ENCODE results near the gene IP6K1. TPM values are rescaled to one million over a fixed set of nuclear protein-coding genes. Genes with fewer than 3 reads are reported as not detected.

Gene IP6K1
- total and polyA plus RNA-seq, 10 of the 15 experiments (the other 5 are each of a cell fraction or from before 2014, with no cell fraction given): 1.3 to 30.6 (median 18.2) TPM

DNA sequence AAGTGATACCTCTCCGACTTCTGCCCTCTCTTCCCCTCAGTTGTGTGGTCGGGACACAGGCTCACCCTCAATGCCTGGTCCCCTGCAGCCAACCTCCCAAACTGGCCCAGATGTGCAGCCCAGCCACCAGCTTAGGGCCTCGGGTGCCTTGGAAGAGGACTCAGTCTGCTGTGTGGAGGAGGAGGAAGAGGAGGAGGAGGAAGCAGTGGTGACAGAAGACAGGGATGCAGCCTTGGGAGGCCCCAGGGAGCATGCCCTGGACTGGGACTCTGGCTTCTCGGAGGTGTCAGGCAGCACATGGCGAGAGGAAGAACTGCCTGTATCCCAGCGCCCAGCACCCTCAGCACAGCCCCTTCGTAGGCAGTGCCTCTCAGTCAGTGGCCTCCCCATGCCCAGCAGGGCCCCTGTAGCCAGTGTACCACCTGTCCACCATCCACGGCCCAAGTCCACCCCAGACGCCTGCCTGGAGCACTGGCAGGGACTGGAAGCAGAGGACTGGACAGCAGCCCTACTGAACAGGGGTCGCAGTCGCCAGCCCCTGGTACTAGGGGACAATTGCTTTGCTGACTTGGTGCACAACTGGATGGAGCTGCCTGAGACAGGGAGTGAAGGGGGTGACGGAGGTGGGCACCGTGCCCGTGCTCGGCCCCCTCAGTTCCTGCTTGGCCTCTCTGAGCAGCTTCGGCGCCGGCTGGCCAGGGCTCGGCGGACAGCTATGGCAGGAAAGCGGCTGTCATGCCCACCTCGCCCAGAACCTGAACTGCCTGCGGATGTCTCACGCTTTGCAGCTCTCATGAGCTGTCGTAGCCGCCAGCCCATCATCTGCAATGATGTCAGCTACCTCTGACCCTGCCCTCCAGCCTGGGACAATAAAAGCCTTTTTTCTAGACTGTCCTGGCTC lies 18.0 kb upstream of the IP6K1 start:
- ATAC-seq: no peak
- Histone ChIP-seq H3K27ac (ENCODE audit: control insufficient read depth, insufficient read depth) (no peak overlapping the region), H3K4me2 (ENCODE audit: control insufficient read depth, insufficient read depth) (peak overlapping the region; percentile 94), H3K4me3 (peak overlapping the region; percentile 98), H3K36me3 (ENCODE audit: control insufficient read depth in 2 of 2, insufficient read depth in 2 of 2, low read length in 1 of 2) (peaks cover 0 to 2% of the 10 kb centered on the region in 2 experiments; a peak in 1 of 4 replicates), H3K27me3 (replicated peaks in 1 of 2; ENCODE audit: control insufficient read depth in 2 of 2, insufficient read depth in 2 of 2, low read length in 1 of 2) (no peaks in the 10 kb centered on the region; a peak in 1 of 4 replicates), H3K9me3 (replicated peaks; ENCODE audit: control insufficient read depth, insufficient read depth, low read length) (no peaks in the 10 kb centered on the region), H3K4me1 (ENCODE audit: control insufficient read depth, insufficient read depth, low read length) (peaks cover 43% of the 10 kb centered on the region), H3K79me2 (ENCODE audit: control insufficient read depth, insufficient read depth, low read length) (no peaks in the 10 kb centered on the region; the same call in 1 of the 2 replicates), H2AFZ (ENCODE audit: control insufficient read depth, low read depth, low read length) (no peak overlapping the region), H3K9ac (ENCODE audit: control insufficient read depth, insufficient read depth, low read length) (no peak overlapping the region), H4K20me1 (ENCODE audit: control insufficient read depth, insufficient read depth) (no peaks in the 10 kb centered on the region)
- BruUV-seq (replicated peaks): no TSS peak
- FAIRE-seq: no peak
- DNase-seq (ENCODE audit: low read depth, low spot score): no peak
- 63% methylated on average over 26 of the region's 26 CpGs for WGBS (ENCODE audit: insufficient coverage, insufficient replicate concordance, low lambda C conversion rate, missing lambda C conversion rate)
- CTCF ChIA-PET: interaction anchor here (0.6 to 12.0 kb wide), 10 partner anchors 12 to 219 kb away, joined by 3 to 327 read pairs (median 6); partner anchors contain the start of genes MON1A, MST1R and UBA7
- SMC1A ChIA-PET (ENCODE audit: uncharacterized antibody, unreplicated experiment): interaction anchor here (1.1 to 9.4 kb wide), 9 partner anchors 9 to 125 kb away, joined by 4 to 146 read pairs (median 4); partner anchors contain the start of genes MON1A and UBA7
- in situ Hi-C loops (cut with MboI): loop anchor here (5.0 kb wide), 1 partner anchor 103 kb away; no protein-coding TSS in a partner anchor
- RAD21 ChIA-PET (ENCODE audit: unreplicated experiment): interaction anchor here (0.9 to 8.0 kb wide), 16 partner anchors 9 to 265 kb away, joined by 3 to 182 read pairs (median 4); partner anchors contain the start of genes AMIGO3, IP6K1, MON1A and MST1R
- POLR2A ChIA-PET: interaction anchor here (0.8 to 2.7 kb wide), 12 partner anchors 8 to 424 kb away, joined by 3 to 21 read pairs (median 7); partner anchors contain the start of genes IP6K1 and UBA7
- intact Hi-C loops (cut with micrococcal nuclease; ENCODE audit: unreplicated experiment): no loop called here
- TF ChIP-seq NFXL1 (IDR thresholded peaks at IDR 0.05; ENCODE audit: borderline replicate concordance): no peak
- no peak for TF ChIP-seq RELB (IDR thresholded peaks at IDR 0.05; ENCODE audit: low read depth)
- TF ChIP-seq, protein P1, sequence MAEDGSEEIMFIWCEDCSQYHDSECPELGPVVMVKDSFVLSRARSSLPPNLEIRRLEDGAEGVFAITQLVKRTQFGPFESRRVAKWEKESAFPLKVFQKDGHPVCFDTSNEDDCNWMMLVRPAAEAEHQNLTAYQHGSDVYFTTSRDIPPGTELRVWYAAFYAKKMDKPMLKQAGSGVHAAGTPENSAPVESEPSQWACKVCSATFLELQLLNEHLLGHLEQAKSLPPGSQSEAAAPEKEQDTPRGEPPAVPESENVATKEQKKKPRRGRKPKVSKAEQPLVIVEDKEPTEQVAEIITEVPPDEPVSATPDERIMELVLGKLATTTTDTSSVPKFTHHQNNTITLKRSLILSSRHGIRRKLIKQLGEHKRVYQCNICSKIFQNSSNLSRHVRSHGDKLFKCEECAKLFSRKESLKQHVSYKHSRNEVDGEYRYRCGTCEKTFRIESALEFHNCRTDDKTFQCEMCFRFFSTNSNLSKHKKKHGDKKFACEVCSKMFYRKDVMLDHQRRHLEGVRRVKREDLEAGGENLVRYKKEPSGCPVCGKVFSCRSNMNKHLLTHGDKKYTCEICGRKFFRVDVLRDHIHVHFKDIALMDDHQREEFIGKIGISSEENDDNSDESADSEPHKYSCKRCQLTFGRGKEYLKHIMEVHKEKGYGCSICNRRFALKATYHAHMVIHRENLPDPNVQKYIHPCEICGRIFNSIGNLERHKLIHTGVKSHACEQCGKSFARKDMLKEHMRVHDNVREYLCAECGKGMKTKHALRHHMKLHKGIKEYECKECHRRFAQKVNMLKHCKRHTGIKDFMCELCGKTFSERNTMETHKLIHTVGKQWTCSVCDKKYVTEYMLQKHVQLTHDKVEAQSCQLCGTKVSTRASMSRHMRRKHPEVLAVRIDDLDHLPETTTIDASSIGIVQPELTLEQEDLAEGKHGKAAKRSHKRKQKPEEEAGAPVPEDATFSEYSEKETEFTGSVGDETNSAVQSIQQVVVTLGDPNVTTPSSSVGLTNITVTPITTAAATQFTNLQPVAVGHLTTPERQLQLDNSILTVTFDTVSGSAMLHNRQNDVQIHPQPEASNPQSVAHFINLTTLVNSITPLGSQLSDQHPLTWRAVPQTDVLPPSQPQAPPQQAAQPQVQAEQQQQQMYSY (CRISPR knock-in tag; IDR thresholded peaks at IDR 0.05): no peak
- no peak for TF ChIP-seq MXI1 (IDR thresholded peaks at IDR 0.05; ENCODE audit: low read depth, low read length)
- TF ChIP-seq FOXK2 (IDR thresholded peaks at IDR 0.05): no peak
- TF ChIP-seq KDM1A (IDR thresholded peaks at IDR 0.05; ENCODE audit: borderline replicate concordance): no peak
- no peak for TF ChIP-seq NR2C1 (IDR thresholded peaks at IDR 0.05)
- no peak for TF ChIP-seq ZBTB40 (IDR thresholded peaks at IDR 0.05; ENCODE audit: borderline replicate concordance)
- TF ChIP-seq ZNF217 (IDR thresholded peaks at IDR 0.05): no peak
- TF ChIP-seq HCFC1 (IDR thresholded peaks at IDR 0.05; ENCODE audit: low read length): no peak
- TF ChIP-seq BHLHE40 (IDR thresholded peaks at IDR 0.05; ENCODE audit: borderline replicate concordance in 1 of 2, low read depth in 2 of 2, low read length in 1 of 2): no peak
